IMR-90 (cell line): ENCODE results near the gene MPIG6B. TPM values are rescaled to one million over a fixed set of nuclear protein-coding genes. Genes with fewer than 3 reads are reported as not detected.

Source experiments
- ATAC-seq: fragments of 200-7000 bp; cut with Tn5 transposase; 2 replicates; pipeline ENCODE4 v1.9.1; 2020; ENCODE audit warnings: low read depth, mild to moderate bottlenecking, moderate library complexity
- BruUV-seq: library from RNA; stranded (reverse); fragments of 400-500 nt; replicated peaks from 2 replicates; lab custom pipeline; 2021; lab: Mats Ljungman, UMichigan
- CTCF ChIA-PET: fragments of 300-600 bp; formaldehyde crosslinking; extraction: SDS; loops from one replicate; lab custom pipeline; 2021; ENCODE audit warnings: antibody characterized with exemption; lab: Yijun Ruan, JAX
- POLR2A ChIA-PET: fragments of 300-600 bp; sonication (Branson Sonifier 250); formaldehyde crosslinking; loops from one replicate; lab custom pipeline; 2022; ENCODE audit warnings: antibody characterized with exemption; ENCODE audit not compliant: unreplicated experiment; lab: Charles Lee
- DNase-seq: peaks from one replicate; pipeline ENCODE4 v3.0.0; 2013
- H2AFZ ChIP-seq: replicated peaks from 2 replicates; pipeline ENCODE3; 2013; ENCODE audit warnings: low read length, mild to moderate bottlenecking; ENCODE audit not compliant: poor library complexity
- H2AK5ac ChIP-seq: 2 replicates; pipeline ENCODE4 v1.6.1; 2013; ENCODE audit warnings: low read depth, low read length, inconsistent platforms
- H2AK9ac ChIP-seq: replicated peaks from 2 replicates; pipeline ENCODE3; 2013; ENCODE audit warnings: mild to moderate bottlenecking, low read depth, low read length, moderate library complexity; ENCODE audit not compliant: poor library complexity
- H2BK120ac ChIP-seq: 2 replicates; pipeline ENCODE4 v1.6.1; 2013; ENCODE audit warnings: low read depth, low read length, inconsistent platforms
- H2BK15ac ChIP-seq: 3 replicates; pipeline ENCODE4 v1.6.1; 2013; ENCODE audit warnings: low read depth, low read length, inconsistent platforms
- H2BK20ac ChIP-seq: 2 replicates; pipeline ENCODE4 v1.6.1; 2013; ENCODE audit warnings: low read depth, mild to moderate bottlenecking, inconsistent platforms, low read length, moderate library complexity
- H2BK5ac ChIP-seq: 2 replicates; pipeline ENCODE4 v1.6.1; 2013; ENCODE audit warnings: mild to moderate bottlenecking, low read depth, low read length, inconsistent platforms; ENCODE audit not compliant: poor library complexity, severe bottlenecking
- H3K14ac ChIP-seq: replicated peaks from 2 replicates; pipeline ENCODE4 v1.6.1; 2013; ENCODE audit warnings: low read depth, low read length, inconsistent platforms
- H3K18ac ChIP-seq: 2 replicates; pipeline ENCODE4 v1.6.1; 2013; ENCODE audit warnings: low read depth, low read length, control low read depth
- H3K23ac ChIP-seq: 2 replicates; pipeline ENCODE4 v1.6.1; 2013; ENCODE audit warnings: low read depth, low read length, inconsistent platforms
- H3K27ac ChIP-seq: 2 replicates; pipeline ENCODE4 v1.5.1; 2013; ENCODE audit warnings: mild to moderate bottlenecking, control low read depth, low read length; ENCODE audit not compliant: insufficient read depth
- H3K27me3 ChIP-seq: 2 replicates; pipeline ENCODE4 v1.6.1; 2013; ENCODE audit warnings: low read length; ENCODE audit not compliant: control insufficient read depth, insufficient read depth
- H3K36me3 ChIP-seq: 2 replicates; pipeline ENCODE4 v1.6.1; 2013; ENCODE audit warnings: low read length, mixed read lengths; ENCODE audit not compliant: control insufficient read depth, insufficient read depth
- H3K4ac ChIP-seq: 2 replicates; pipeline ENCODE4 v1.6.1; 2013; ENCODE audit warnings: low read depth, low read length, inconsistent platforms
- H3K4me1 ChIP-seq: 2 replicates; pipeline ENCODE4 v1.6.1; 2013; ENCODE audit warnings: low read length, mixed read lengths; ENCODE audit not compliant: control insufficient read depth, insufficient read depth
- H3K4me2 ChIP-seq: 2 replicates; pipeline ENCODE4 v1.6.1; 2013; ENCODE audit warnings: low read depth, mild to moderate bottlenecking, control low read depth, low read length, moderate library complexity
- H3K4me3 ChIP-seq: 2 replicates; pipeline ENCODE4 v1.5.1; 2013; ENCODE audit warnings: low read depth, mild to moderate bottlenecking, control low read depth, low read length, moderate library complexity; ENCODE audit not compliant: insufficient read depth
- H3K56ac ChIP-seq: 2 replicates; pipeline ENCODE4 v1.6.1; 2013; ENCODE audit warnings: low read length, inconsistent platforms; ENCODE audit not compliant: insufficient read depth; ENCODE audit errors: extremely low read depth
- H3K79me1 ChIP-seq, 2 experiments: 2 replicates each; pipeline ENCODE4 v1.6.1; 2013; ENCODE audit warnings: low read length in 2 of 2, inconsistent platforms in 1 of 2, low read depth in 1 of 2
- H3K9ac ChIP-seq: 2 replicates; pipeline ENCODE4 v1.6.1; 2013; ENCODE audit warnings: low read depth, low read length, control low read depth
- H3K9me1 ChIP-seq: 2 replicates; pipeline ENCODE4 v1.6.1; 2013; ENCODE audit warnings: low read length, inconsistent platforms; ENCODE audit not compliant: insufficient read depth
- H3K9me3 ChIP-seq: 2 replicates; pipeline ENCODE4 v1.6.1; 2013; ENCODE audit warnings: low read length; ENCODE audit not compliant: control insufficient read depth, insufficient read depth
- H4K20me1 ChIP-seq: 2 replicates; pipeline ENCODE4 v1.6.1; 2013; ENCODE audit warnings: low read length, inconsistent platforms; ENCODE audit not compliant: insufficient read depth
- H4K5ac ChIP-seq: 2 replicates; pipeline ENCODE4 v1.6.1; 2013; ENCODE audit warnings: mild to moderate bottlenecking, low read depth, low read length, control low read depth
- H4K8ac ChIP-seq, 2 experiments: 2 replicates each; pipeline ENCODE4 v1.6.1; 2013; ENCODE audit warnings: low read depth in 2 of 2, low read length in 2 of 2, control low read depth in 1 of 2, inconsistent platforms in 1 of 2
- H4K91ac ChIP-seq: 2 replicates; pipeline ENCODE4 v1.6.1; 2013; ENCODE audit warnings: low read depth, low read length, inconsistent platforms; ENCODE audit not compliant: insufficient read depth
- CEBPB ChIP-seq: IDR thresholded peaks from 2 replicates; pipeline ENCODE4 v1.6.1; 2012; ENCODE audit warnings: low read depth, low read length, improper control_type of control experiment
- CHD1 ChIP-seq: IDR thresholded peaks from 2 replicates; pipeline ENCODE4 v1.6.1; 2012; ENCODE audit warnings: low read depth, low read length, improper control_type of control experiment
- MAFK ChIP-seq: IDR thresholded peaks from 2 replicates; pipeline ENCODE4 v1.6.1; 2012; ENCODE audit warnings: low read depth, low read length, improper control_type of control experiment
- MAZ ChIP-seq: IDR thresholded peaks from 2 replicates; pipeline ENCODE4 v1.6.1; 2012; ENCODE audit warnings: low read depth, mild to moderate bottlenecking, low read length, improper control_type of control experiment, moderate library complexity, borderline replicate concordance
- MXI1 ChIP-seq: IDR thresholded peaks from 2 replicates; pipeline ENCODE4 v1.6.1; 2012; ENCODE audit warnings: low read depth, mild to moderate bottlenecking, low read length, moderate library complexity, borderline replicate concordance
- NFE2L2 ChIP-seq: fragments of 150-350 bp; IDR thresholded peaks from 2 replicates; pipeline ENCODE4 v1.6.1; 2016; ENCODE audit warnings: low read depth, mild to moderate bottlenecking, low read length
- POLR2A ChIP-seq: IDR thresholded peaks from 2 replicates; pipeline ENCODE4 v1.6.1; 2012; ENCODE audit warnings: mild to moderate bottlenecking, low read depth, low read length
- RAD21 ChIP-seq: IDR thresholded peaks from 2 replicates; pipeline ENCODE4 v1.6.1; 2012; ENCODE audit warnings: low read length, improper control_type of control experiment
- RFX5 ChIP-seq: IDR thresholded peaks from 2 replicates; pipeline ENCODE4 v1.8.0; 2012; ENCODE audit warnings: low read depth, mild to moderate bottlenecking, low read length, moderate library complexity
- SMC3 ChIP-seq: fragments of 150-350 bp; IDR thresholded peaks from 2 replicates; pipeline ENCODE4 v1.6.1; 2016; ENCODE audit warnings: low read depth, mild to moderate bottlenecking, antibody characterized with exemption, low read length, moderate library complexity
- WGBS, 2 experiments: methylation state at CpG; one replicate each; pipeline versions ENCODE4 v1.1.5 to v1.1.7; 2013; ENCODE audit warnings: missing lambda C conversion rate in 2 of 2; ENCODE audit not compliant: insufficient read length in 1 of 2; ENCODE audit errors: extremely low coverage in 2 of 2; 5-methylcytosine and 5-hydroxymethylcytosine counted together
- dilution Hi-C: fragments of 300-500 bp; cut with HindIII; formaldehyde crosslinking; loops from one replicate; pipeline ENCODE4 v1.14.3; 2018; ENCODE audit warnings: low sequenced_read_pairs; ENCODE audit not compliant: unreplicated experiment
- in situ Hi-C: fragments of 300-500 bp; cut with MboI; formaldehyde crosslinking; loops from 3 replicates; pipeline ENCODE4 v1.14.3; 2019; ENCODE audit warnings: low sequenced_read_pairs, inconsistent platforms, mixed read lengths
- intact Hi-C: fragments of 100-400 bp; cut with micrococcal nuclease; formaldehyde crosslinking; loops from 2 replicates; pipeline ENCODE4 v1.10.0; 2022
- polyA plus RNA-seq, 3 experiments: library from polyadenylated mRNA; depleted of rRNA; stranded (reverse); fragments of >200 nt; gene quantifications; 2 replicates each; pipeline ENCODE4 v1.2.3, GENCODE V29; 2012; ENCODE audit warnings: low replicate concordance in 1 of 3
- total RNA-seq: library from RNA; depleted of rRNA; stranded (reverse); fragments of >200 nt; gene quantifications from 2 replicates; pipeline ENCODE4 v1.2.3, GENCODE V29; 2012
- TF ChIP-seq, protein P1 (sequence below): fragments of 150-350 bp; IDR thresholded peaks from 2 replicates; pipeline ENCODE4 v1.6.1; 2016; ENCODE audit warnings: low read depth, mild to moderate bottlenecking, low read length, moderate library complexity, borderline replicate concordance

Gene MPIG6B
- total and polyA plus RNA-seq, 2 of the 4 experiments (the other 2 are of a cell fraction), result not detected

DNA sequence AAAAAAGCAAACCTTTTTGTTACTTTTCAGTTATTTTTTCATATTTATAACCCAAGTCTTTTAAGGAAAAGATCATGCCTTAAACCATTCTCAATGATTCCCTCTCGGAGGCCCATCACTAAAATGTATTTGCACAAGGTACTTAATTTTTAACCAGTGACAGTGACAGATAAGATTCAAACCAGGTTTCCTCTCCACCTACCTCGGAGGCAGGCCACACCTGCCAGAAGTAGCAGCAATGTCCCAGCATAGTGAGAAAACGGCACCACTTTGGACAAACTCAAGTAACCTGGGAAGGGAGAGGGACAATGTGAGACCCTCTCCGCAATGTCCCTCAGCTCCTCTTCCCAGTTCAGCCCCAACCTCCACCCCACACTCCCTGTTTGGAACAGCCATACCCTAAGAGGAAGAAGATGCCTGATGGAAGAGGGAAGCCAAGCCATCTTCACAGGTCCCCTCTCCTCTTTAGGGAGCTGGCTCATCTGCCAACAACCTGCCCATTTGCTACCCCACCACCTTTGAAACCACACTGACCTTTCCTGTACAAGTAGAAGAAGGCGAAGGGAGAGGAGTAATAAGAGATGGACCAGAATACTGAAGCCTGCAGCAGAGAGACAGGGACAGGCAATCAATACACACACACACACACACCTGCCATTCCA, 22.3 kb upstream of the MPIG6B start:
- in situ Hi-C loops, result no loop called here
- no peak overlapping the region for H3K27ac ChIP-seq
- no peak overlapping the region for H3K56ac ChIP-seq
- WGBS, 2 experiments, result 100% methylated on average over 1 of the region's 5 CpGs; no CpG with 5 or more reads in 1 of the 2 experiments
- no peak for TF ChIP-seq MXI1
- no peak for TF ChIP-seq POLR2A
- no peak for TF ChIP-seq RAD21
- TF ChIP-seq, protein P1, sequence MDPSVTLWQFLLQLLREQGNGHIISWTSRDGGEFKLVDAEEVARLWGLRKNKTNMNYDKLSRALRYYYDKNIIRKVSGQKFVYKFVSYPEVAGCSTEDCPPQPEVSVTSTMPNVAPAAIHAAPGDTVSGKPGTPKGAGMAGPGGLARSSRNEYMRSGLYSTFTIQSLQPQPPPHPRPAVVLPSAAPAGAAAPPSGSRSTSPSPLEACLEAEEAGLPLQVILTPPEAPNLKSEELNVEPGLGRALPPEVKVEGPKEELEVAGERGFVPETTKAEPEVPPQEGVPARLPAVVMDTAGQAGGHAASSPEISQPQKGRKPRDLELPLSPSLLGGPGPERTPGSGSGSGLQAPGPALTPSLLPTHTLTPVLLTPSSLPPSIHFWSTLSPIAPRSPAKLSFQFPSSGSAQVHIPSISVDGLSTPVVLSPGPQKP, result no peak
- TF ChIP-seq CHD1, result no peak
- no peak for TF ChIP-seq MAZ
- TF ChIP-seq RFX5, result no peak
- no peak for TF ChIP-seq NFE2L2
- TF ChIP-seq CEBPB, result no peak
- TF ChIP-seq SMC3, result no peak
- no peak for TF ChIP-seq MAFK
- BruUV-seq, result no TSS peak
- intact Hi-C loops, result no loop called here
- H3K4ac ChIP-seq, result no peak overlapping the region
- no peak overlapping the region for H4K5ac ChIP-seq
- no peak overlapping the region for H3K4me2 ChIP-seq
- peak overlapping the region; percentile 7 for H2AK5ac ChIP-seq
- H3K36me3 ChIP-seq, result peaks cover 16% of the 10 kb centered on the region
- H3K4me1 ChIP-seq, result peaks cover 6% of the 10 kb centered on the region
- H2BK5ac ChIP-seq, result no peak overlapping the region
- no peak for ATAC-seq
- DNase-seq, result no peak
- H3K18ac ChIP-seq, result no peak overlapping the region
- H3K27me3 ChIP-seq, result no peaks in the 10 kb centered on the region
- H2AFZ ChIP-seq, result no peak overlapping the region
- no peak overlapping the region for H2AK9ac ChIP-seq
- H2BK120ac ChIP-seq, result no peak overlapping the region
- dilution Hi-C loops, result no loop called here
- no peak overlapping the region for H2BK20ac ChIP-seq
- peaks cover 21 to 48% of the 10 kb centered on the region in 2 experiments for H3K79me1 ChIP-seq
- H3K14ac ChIP-seq, result 0 out of 2 replicates have a peak overlapping the region, but pooled peaks have one; percentile 6
- H3K9me3 ChIP-seq, result no peaks in the 10 kb centered on the region
- ChIA-PET POLR2A (no interaction called here), CTCF (no interaction called here)
- H3K9me1 ChIP-seq, result peaks cover 10% of the 10 kb centered on the region
- H3K9ac ChIP-seq, result 0 out of 2 replicates have a peak overlapping the region, but pooled peaks have one; percentile 10
- no peak overlapping the region for H4K8ac ChIP-seq
- H2BK15ac ChIP-seq, result no peak overlapping the region
- H4K20me1 ChIP-seq, result 0 out of 2 replicates have a peak, but pooled peaks cover 11% of the 10 kb centered on the region
- no peak overlapping the region for H3K4me3 ChIP-seq
- H4K91ac ChIP-seq, result no peak overlapping the region
- peak overlapping the region; percentile 78 for H3K23ac ChIP-seq
